Activated naive CD8-positive, alpha-beta T cell treated with anti-CD3 and anti-CD28 coated beads, Interleukin-2, amount 50 U/mL, for 16 hours (primary cell): ENCODE measurements around the gene PLAGL2.

Experiments
- DNase-seq: peaks from one replicate; pipeline ENCODE4 v3.0.0-alpha.2; 2020; ENCODE audit warnings: low read depth, low spot score

The PLAGL2 gene

DNA sequence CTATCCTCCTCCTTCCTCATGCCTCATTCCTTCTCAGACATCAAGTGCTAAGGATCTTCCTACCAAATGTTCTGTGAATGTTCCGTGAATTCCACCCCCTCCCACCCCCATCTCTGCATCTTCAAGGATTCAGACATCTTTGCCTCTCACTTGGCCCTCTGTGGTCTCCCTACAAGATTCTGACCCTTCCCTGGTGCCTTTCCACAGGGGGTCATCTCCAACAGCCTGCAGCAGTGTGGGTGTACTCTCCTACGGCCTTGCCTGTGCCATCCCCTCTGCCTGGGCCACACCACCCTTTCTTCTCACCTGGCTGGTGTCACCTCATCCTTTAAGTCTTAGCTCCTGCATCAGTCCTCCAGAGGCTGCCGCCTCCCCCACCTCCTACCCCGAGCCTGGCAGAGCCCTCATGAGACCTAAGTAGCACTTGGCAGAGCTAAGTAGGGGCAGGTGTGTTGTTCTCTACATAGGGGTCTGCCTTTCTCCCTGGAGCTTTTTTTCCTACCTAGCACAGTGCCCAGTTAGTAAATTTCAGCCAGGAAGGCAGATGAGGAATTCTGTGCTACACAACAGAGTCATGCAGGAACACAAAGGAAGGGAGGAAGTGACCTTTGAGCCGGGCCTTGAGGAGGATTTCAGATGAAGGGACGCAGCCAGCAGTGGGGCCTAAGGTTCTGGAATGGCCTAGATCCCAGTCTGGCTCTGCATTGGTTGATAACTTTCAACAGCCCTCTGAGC is 55.0 kb downstream of the PLAGL2 start:
- no peak for DNase-seq

DNA sequence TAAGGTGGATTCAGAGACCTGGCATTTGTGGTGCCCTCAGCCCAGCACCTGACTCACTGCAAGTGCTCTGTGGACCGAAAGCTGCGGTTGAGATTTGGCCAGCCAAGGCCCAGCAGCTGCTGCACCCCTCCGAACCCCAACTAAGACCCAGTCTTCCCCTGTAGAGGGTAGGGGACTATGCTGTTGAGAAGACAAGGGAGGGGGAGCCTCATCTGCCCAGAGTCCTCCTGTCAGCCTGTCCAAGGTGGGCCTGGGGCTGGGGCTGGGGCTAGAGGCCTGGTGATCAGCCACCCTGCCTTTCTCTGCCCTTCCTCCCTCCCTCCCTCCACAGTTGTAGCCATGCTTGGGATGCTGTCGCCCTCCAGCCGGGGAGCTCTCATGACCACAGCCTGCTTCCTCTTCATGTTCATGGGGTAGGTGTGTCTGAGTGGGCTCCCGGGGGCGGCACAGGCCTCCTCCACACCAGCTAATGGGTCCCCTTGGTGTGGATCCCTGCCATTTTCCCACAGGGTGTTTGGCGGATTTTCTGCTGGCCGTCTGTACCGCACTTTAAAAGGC is 57.2 kb downstream of the PLAGL2 start:
- DNase-seq, result no peak

DNA sequence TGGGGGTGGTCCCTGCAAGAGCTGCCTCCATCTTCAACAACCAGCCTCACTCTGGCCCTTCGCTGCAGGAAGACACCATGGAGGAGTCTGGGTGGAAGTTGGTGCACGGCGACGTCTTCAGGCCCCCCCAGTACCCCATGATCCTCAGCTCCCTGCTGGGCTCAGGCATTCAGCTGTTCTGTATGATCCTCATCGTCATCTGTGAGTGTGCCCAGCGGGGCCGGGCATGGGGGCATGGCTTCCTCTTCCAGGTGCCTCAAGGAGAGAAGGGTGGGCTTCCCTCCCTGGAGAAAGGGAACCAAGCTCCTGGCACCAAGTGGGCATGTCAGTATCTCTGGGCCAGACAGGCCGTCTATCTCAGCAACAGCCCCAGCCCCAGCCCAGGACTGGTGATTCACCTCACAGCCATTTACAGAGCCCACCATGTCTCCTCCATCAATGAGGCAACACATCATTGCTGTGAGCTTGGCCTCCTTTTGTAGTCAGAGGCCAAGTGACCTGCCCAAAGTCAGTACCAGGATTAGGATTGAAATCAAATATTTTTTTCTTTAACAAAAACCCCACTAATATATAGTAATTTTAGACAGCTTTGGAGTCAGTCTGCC is 57.9 kb downstream of the PLAGL2 start:
- no peak for DNase-seq

DNA sequence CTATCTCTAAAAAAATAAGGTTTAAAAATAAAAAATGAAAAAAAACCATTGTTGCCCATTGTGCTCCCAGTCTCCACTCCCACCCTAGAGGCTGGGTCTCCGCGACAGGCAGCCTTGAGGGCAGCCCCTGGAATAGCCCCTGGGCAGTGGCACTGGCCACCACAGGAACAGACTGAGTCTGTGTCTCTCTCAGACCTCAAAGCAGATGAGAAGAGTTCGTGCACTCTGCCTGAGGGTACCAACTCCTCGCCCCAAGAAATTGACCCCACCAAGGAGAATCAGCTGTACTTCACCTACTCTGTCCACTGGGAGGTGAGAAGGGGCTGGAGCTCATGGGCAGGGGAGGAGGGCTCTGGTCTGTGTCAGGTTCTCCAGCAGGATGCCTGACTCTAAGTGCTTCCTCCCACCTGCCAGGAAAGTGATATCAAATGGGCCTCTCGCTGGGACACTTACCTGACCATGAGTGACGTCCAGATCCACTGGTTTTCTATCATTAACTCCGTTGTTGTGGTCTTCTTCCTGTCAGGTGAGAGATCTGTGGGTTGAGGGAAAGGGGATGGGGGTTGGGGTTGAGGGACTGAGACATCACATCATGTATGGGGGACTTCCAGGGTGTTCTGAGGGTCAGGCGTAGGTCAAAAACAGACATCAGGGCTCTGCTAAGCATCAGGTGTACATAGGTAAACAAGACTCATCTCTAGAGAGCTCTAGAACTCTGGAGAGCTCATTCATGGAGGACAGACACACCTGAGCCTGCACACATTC is 62.5 kb downstream of the PLAGL2 start:
- DNase-seq, result no peak

DNA sequence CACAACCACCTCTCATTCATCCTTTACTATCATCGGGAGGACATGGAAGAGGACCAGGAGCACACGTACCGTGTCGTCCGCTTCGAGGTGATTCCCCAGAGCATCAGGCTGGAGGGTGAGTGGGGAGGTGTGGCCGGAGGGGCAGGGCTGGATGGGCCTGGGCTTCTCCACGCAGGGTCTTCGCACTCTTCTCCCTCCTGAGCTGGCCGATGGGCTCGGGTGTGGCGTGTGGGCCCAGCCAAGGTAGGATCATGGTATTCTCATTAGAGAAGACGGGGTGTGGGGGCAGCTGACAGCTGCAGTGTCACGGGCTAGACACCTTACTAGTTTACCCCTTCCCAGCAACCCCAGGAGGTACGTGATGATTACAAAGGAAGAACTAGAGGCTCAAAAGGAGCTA is 64.6 kb downstream of the PLAGL2 start:
- no peak for DNase-seq
